Fibroblast of skin of right quadriceps (primary cell): Measurements from ENCODE around the gene LONP2.
A peak's percentile ranks its signal among the peaks of the same experiment; 100 is the strongest.

Experiments used
- DNase-seq: peaks from one replicate; pipeline ENCODE4 v3.0.0-alpha.2; 2013

LONP2 gene, protein sequence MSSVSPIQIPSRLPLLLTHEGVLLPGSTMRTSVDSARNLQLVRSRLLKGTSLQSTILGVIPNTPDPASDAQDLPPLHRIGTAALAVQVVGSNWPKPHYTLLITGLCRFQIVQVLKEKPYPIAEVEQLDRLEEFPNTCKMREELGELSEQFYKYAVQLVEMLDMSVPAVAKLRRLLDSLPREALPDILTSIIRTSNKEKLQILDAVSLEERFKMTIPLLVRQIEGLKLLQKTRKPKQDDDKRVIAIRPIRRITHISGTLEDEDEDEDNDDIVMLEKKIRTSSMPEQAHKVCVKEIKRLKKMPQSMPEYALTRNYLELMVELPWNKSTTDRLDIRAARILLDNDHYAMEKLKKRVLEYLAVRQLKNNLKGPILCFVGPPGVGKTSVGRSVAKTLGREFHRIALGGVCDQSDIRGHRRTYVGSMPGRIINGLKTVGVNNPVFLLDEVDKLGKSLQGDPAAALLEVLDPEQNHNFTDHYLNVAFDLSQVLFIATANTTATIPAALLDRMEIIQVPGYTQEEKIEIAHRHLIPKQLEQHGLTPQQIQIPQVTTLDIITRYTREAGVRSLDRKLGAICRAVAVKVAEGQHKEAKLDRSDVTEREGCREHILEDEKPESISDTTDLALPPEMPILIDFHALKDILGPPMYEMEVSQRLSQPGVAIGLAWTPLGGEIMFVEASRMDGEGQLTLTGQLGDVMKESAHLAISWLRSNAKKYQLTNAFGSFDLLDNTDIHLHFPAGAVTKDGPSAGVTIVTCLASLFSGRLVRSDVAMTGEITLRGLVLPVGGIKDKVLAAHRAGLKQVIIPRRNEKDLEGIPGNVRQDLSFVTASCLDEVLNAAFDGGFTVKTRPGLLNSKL

DNA sequence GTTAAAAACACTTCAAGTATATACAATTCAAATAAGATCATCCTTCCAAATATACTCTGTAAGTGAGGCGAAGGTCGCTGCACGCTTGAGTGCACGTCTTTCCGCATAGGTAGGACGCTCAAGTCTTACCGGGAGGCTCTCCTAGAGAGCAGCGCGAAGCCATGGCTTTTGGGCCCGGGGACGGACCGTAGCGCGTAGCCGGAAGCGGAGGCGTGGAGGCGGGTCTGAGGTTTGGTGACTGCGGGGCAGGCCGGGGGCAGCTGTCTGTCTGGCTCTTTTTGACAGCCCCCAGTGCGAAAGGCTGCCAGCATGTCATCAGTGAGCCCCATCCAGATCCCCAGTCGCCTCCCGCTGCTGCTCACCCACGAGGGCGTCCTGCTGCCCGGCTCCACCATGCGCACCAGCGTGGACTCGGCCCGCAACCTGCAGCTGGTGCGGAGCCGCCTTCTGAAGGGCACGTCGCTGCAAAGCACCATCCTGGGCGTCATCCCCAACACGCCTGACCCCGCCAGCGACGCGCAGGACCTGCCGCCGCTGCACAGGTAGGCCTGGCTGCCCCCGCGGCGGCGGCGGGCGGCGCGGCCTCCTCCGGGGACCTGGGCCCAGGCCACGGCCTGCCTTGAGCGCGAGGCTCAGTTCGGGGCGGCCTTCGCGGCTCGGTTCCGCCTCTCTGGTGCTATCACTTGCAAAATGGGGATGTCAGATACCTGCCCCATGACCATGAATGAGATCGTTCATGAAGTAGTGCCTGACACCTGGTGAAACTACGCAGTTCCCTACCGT lies at the start of gene LONP2:
Gene LONP2 (plus strand): TSS at position 221 of the 783 bp plus-strand sequence. CDS start 89 bp downstream, at position 310.
- peak; percentile 88 for DNase-seq

DNA sequence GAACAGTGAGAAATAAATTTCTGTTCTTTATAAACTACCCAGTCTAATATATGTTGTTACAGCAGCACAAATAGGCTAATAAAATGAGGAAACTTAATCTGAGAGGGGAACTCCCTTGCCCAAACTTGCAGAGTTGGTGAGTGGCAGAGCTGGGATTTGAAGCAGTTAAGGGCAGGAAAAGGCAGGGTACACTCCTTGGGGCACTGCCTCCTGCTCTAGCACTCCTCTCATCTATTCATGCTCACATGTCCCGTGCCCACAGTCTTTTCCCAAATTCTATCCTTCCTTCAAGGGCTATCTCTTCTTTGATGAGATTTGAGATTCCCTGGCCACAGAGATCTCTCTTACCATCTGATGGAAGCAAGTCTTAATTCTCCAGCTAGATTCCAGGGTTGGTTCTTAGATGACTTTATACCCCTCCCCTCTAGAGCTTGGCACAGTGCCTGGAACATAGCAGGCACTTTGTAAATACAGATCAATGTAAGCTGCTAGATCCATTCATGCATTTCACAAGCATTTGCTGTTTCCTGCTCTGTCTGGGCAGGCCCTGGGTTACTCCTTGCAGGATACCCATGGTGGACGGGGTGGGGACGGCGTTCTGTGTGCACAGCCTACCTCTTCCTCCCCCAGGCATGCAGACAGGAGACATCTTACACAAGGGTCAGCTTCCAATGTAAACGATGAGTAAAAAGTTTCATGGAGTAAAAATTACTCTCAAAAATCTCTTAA lies 49.1 kb upstream of the LONP2 start:
- DNase-seq, result peak; percentile 24

DNA sequence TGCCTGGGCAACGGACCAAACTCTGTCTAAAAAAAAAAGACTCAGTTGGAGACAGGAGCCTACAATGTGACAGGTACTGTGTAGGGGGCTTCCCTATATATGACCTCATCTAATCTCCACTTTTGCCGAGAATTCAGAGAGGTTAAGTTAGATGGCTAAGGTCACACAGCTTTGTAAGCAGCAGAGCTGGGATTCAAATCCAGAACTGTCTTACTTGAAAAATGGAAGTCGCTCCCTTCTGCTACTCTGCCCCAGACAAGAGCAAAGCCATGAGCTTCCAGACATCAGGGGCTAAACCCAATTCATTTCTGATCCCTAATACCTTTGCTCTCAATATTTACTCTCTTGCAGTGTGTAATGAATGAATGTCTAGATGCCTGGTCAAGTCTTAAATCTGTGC lies 46.8 kb upstream of the LONP2 start:
- no peak for DNase-seq

DNA sequence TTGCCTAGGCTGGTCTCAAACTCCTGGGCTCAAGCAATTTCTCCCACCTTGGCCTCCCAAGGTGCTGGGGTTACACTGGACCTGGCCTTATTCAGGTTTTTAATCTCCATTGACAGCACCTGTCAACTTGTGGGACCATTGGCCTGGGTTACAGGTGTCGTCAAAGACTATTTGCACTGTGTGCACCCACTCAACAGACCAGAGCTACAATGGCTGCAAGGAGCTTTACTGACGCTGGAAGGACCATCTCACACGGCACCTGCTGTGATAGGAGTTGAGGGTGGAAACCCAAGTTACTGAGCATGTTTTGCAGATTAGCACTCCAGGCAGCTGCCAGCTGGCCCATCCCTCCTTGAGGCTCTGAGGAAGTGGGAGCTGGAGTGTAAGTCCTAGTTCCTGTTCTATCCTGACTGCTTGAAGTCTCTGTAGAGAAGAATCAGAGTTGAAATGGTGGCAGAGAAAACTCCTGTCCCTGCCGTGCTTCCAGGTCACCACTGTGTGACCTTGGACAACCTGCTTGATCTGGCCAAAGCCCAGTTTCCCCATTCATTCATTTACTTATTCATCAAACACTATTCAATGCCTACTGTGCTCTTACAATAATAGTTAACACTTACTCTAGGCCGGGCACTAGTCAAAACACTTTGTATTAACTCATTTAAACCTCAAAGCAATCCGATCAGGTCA lies 42.4 kb upstream of the LONP2 start:
- no peak for DNase-seq

DNA sequence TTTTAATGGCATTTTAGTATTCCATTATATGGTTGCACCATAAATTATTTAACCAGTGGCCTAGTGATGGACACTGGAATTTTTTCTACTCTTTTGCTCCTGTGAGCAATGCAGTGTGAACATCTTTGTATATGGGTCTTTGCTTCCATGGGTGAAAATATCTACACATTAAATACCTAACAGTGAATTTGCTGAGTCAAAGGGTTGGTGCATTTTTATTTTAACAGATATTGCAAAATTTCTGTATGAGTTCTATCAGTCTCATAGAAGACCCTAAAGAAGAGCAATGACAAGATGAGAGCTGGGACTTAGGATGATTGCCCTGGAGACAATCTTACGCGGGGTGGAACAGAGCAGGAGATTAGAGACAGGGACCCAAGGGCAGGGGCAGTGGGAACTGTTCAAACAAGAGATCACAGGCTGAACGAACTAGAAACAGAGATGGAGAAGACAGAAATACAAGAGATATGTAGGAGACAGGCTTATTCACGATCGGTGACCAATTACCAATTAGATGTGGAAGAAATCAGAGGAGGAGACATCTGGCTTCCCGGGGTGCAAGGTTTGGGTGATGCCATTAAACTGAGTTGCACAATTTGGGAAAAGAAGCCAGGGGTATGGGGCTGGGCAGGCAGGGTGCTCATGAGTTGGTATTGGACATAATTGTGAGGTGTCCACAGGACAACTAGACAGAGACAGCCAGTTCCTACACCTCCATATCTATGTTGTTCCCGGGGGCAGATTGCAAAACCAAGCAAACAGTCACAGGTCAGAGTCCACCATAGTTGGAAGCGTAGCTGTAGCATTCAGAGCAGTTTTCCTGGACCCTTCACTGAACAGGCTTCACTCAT lies 39.9 kb upstream of the LONP2 start:
- no peak for DNase-seq

DNA sequence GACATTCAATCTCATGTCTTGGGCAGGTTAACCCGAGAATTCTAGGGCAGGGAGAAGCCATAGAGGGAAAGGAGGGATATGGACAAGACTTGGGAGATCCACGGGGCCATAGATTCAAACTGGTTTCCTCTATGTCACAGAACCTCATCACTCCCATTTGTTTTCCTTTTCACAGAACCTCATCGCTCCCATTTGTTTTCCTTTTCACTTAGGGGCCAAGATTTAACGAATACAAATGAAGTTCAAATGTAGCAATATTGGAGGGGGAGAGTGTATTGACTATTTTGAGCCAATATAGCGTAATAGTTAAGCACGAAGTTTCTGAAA lies 39.3 kb upstream of the LONP2 start:
- no peak for DNase-seq

DNA sequence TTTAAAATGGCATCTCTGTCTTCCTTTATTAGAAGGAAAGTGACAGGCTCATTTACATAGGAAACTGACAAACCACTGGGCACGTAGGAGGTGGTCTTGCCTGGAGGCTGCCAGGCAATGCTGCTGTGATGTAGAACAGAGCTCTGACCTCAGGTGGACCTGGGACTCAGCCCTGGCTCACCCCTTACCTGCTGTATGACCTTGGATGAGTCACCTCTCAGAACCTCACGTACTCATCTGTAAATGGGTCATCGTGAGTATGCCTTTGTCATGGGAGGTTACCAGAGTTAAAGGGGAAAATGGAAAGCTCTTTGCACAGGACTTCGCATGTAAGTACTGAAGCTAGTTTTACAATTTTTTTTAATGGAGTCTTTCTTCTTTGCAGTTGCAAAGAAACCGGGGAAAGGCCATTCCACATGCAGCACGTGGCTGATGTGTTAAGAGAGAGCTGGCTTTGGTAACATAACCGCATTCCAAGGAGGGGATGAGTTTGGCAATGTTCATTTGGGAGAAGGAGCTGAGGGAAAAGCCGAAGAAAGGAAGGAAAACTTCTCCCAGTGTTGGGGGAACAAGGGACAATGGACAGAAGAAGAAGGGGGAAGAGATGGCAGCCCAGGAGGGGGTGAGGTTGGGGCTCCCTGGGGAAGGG lies 37.4 kb upstream of the LONP2 start:
- DNase-seq, result no peak

DNA sequence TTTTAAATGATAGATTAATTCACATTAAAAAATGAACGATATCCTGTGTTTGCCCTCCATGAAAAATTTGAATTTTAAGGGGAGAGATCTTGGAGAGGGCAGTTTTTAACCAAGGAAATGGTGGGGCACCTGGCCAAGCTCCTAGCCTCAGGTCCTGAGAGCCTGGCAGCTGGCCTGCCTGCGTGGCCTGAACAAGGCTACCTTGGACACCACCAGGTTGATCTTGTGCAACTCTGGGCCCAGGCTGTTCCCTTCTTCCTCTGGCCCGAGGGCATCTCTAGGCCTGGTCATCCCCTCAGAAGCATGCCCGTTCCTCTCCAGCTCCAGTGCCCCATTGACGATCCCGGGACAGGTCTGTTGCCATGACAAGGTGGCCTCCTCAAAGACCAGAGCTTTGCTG lies 33.4 kb upstream of the LONP2 start:
- no peak for DNase-seq

DNA sequence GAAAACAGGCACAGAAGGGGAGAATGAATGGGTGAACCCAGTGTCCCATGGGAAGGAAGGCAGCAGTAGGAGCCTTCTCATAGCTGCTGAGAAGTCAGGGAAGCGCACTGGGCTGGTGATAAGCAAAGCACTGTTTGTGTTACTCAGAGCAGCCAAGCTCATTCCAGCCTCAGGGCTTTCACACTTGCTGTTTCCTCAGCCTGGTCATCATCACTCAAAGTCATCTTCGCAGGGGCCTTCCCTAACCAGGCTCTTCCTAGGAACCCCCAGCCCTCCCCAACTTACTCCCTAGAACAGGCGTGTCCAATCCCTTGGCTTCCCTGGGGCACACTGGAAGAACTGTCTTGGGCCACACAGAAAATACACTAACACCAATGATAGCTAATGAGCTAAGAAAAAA lies 32.1 kb upstream of the LONP2 start:
- no peak for DNase-seq

DNA sequence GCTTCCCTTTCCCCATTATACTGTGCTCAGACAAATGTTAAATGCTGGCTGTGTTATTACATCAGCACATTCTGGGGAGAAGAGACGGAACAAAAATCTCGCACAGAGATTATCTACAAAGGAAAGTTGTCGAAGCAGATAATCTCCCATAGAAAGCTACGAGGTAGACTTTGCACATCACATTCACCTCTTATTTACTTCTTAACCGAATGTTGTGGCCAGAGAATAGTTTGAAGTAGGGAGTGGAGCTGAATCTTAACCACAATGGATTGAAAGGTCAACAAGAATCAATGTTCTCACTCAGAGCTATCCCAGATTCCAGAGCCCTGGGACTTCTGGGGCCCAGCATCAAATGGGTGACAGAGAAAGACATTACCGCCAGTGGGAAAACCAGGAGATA lies 28.4 kb upstream of the LONP2 start:
- no peak for DNase-seq

DNA sequence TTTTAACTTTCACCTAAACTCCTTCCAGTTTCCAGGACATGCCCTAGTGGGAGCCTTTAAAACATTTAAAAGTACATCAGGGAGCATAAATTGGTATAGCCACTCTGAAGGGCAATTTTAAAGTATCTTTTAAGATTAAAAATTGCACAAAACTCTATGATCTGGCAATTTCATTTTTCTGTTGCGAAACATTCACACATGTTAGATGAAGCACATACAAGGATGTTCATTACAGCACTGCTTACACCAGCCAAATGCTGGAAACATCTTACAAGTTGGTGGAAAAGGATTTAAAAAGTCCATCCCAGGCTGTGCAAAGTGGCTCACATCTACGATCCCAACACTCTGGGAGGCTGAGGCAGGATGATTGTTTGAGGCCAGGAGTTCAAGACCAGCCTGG lies 26.4 kb upstream of the LONP2 start:
- DNase-seq, result no peak

DNA sequence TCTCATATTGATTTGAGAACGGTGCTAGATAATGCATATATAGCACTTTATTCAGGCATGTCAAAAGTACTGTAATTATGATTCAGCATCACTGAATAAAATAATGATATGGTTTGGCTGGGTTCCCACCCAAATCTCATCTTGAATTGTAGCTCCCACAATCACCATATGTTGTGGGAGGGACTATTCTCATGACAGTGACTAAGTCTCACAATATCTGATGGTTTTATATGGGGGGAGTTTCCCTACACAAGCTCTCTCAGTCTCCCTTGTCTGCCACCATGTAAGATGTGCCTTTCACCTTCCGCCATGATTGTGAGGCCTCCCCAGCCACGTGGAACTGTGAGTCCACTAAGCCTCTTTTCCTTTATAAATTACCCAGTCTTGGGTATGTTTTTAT lies 25.6 kb upstream of the LONP2 start:
- no peak for DNase-seq

DNA sequence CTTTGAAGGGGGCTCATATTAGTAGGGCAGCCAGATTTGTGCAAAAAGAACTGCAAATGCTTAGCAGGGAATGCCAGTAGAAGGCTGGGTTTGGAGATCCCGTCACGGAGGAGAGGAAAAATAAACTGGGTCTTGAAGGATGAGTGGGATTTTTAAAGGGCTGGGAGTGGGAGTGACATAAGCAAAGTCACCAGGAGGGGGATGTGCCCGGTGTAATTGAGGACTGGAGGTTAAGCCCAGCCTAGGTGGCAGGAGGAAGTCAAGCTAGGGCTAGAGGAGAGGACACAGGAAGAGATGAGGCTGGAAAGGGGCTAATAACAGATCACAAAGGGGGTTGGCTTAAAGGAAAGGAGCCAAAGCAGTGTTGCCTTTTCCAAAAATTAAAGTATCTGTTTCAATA lies 23.2 kb upstream of the LONP2 start:
- no peak for DNase-seq

DNA sequence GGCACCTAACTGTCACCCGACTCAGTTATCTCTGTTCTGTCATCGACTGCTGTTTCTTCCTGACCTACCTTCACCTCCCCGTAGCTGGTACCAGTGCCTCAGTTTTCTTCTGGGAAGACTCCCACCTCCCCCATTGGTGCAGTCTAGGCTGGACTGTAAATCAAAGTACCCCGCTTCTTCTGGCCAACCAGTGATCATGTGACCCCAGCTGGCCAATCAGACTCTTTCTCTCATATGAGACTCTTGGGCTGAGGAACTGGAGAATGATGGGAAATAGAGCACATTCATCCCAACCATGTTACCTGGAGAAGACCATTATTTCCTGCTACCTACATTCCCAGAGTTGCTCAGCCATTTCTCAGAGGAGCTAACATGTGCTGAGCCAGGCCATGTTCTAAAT lies 20.6 kb upstream of the LONP2 start:
- no peak for DNase-seq

DNA sequence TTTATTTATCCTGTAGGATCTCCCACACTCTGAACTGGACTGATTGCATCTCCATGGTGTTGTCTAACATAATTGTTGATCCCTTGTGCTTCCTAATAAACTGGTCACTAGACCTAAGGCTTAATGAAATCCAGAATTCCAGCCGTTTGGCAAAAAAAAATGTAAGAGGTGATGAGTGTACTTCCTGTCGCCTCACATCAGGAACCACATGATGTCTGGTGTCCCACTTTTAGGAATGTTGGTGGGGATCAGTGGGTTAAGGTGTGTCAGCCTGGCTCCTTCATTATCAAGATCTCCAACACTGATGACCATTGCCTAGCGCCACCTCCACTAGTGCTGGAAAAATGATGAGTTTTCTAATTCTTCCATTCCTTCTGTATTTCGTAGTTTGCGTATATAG lies 18.6 kb upstream of the LONP2 start:
- peak; percentile 28 for DNase-seq

DNA sequence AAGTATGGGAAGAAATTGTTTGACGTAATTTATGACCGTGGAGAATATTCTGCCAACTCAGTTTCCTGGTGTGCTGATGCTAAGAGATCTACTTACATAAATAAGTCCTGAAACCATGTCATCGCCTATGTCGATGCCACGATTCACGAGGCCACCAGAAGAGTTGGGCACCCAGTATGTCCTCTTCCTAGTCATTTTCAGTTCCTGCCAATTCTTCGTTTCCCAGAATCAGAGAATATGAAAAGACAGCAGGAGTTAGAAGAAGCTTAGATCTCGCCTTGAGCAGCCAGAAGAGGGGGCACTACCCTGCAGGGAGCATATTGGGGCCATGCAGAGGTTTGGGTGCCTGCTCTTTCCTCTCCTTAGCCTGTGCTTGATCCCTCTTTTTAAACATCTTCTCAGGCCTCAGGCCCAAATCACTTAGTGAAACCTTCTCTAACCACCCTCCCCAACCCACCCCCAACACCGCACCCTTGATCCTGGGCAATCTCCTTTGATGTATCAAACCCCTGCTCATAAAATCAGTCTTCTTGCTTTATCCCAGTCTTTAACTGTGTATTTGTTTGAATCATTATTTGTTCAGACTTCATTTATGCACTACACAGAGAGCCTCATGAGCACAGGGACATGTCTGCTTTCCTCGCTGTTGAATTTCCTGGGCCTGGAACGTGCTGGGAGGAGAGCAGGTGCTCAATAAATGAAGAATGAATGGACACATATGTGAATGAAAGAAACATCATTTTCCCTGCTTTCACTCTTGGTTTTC lies 12.2 kb upstream of the LONP2 start:
- peak; percentile 28 for DNase-seq

DNA sequence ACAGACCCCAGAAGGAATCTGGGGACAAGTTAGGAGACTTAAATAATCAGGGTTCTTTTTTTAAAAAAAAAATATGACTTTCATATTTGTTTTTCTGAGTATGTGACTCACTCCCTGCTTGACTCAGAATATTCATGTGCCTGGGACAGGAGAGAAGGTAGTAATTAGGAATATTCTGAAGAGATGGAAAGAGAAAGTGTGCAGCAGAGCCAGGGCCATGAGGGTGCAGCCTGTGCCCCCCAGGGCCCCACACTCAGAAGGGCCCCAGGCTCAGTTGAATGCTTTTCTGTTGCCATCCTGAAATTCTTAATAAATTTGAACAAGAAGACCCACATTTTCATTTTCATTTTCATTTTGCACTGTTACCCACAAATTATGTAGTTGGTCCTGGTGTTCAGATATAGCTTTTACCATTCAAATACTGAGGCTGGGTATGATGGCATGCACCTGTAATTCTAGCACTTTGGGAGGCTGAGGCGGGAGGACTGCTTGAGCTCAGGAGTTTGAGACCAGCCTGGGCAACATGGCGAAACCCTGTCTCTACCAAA lies 11.5 kb upstream of the LONP2 start:
- DNase-seq, result no peak

DNA sequence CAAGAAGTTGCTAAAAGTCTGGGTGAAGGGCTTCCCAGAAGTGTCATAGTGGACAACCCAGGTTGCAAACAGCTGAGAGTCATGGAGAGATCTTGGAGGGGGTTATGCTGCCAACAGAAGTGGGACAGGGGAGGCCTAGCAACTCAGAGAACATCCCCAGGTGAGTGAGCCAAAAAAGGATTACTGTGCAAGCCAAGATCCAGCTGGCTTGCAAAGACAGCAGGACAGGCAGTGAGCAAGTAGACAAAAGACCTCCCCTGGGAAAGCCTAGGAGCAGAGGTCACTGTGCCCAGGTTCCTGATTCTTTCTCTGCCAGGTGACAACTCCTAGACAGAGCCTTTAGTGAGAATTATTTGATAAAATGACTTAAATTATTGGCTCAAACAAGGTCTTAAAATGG lies 9.5 kb upstream of the LONP2 start:
- no peak for DNase-seq

DNA sequence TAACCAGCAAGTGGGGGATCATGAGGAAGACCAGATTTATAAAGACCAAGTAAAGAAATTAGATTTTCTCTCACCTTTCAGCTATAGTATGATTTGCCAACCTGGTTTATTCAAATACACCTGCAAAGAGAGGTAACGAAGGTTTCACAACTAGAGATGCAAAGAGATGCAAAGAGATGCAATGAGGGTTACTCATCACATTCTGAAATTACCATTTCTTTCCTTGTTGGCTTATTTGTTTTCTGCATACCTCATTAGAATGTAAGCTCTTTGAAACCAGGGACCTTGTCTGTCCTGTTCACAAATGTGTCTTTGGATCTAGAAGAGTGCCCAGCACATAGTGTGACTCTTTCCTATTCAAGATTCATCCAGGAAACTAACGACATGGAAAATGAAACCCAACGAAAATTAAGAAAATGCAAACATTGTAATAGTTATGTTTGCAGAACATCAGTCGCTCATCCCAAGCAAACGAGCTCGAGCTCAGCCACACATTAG lies 9.0 kb upstream of the LONP2 start:
- DNase-seq, result no peak
